GM18858 (cell line): ENCODE measurements around the gene CDON.
"Not testable (repeated sequence)": the region's sequence is repeated elsewhere in the genome, so short reads cannot be mapped to it uniquely, and the experiment has no call there.

Source experiments
- ATAC-seq: cut with Tn5 transposase; IDR thresholded peaks from one replicate; pipeline ENCODE4 v1.9.1; 2021; ENCODE audit not compliant: unreplicated experiment

CDON gene

GRCh38 chr11:126046570-126047195 is 16.0 kb downstream of the CDON start:
- ATAC-seq = no peak

- no peak for ATAC-seq
Observed at GRCh38 chr11:126039485-126040271, 23.0 kb downstream of the CDON start.

GRCh38 chr11:126035718-126036117 is 26.9 kb downstream of the CDON start:
- no peak for ATAC-seq

GRCh38 chr11:126034933-126035425 is 27.7 kb downstream of the CDON start:
- ATAC-seq = no peak

GRCh38 chr11:126034039-126034932 is 28.4 kb downstream of the CDON start:
- no peak for ATAC-seq

GRCh38 chr11:126032375-126032774 is 30.3 kb downstream of the CDON start:
- ATAC-seq = no peak

- ATAC-seq = no peak
Observed at GRCh38 chr11:126029805-126030204, 32.9 kb downstream of the CDON start.

GRCh38 chr11:126029237-126029636 is 33.4 kb downstream of the CDON start:
- ATAC-seq = no peak

GRCh38 chr11:126028534-126028933 is 34.1 kb downstream of the CDON start:
- ATAC-seq = not testable (repeated sequence)

- no peak for ATAC-seq
Observed at GRCh38 chr11:126026579-126026978, 36.1 kb downstream of the CDON start.

- no peak for ATAC-seq
Observed at GRCh38 chr11:126025822-126026221, 36.8 kb downstream of the CDON start.

- no peak for ATAC-seq
Observed at GRCh38 chr11:126024123-126024522, 38.5 kb downstream of the CDON start.

- ATAC-seq = no peak
Observed at GRCh38 chr11:126012852-126013251, 49.8 kb downstream of the CDON start.

- no peak for ATAC-seq
Observed at GRCh38 chr11:126011754-126012153, 50.9 kb downstream of the CDON start.

GRCh38 chr11:126011265-126011664 is 51.4 kb downstream of the CDON start:
- ATAC-seq = no peak

GRCh38 chr11:126008956-126009355 is 53.7 kb downstream of the CDON start:
- no peak for ATAC-seq

- no peak for ATAC-seq
Observed at GRCh38 chr11:126007238-126007637, 55.4 kb downstream of the CDON start.

- no peak for ATAC-seq
Observed at GRCh38 chr11:126006068-126006467, 56.6 kb downstream of the CDON start.

- no peak for ATAC-seq
Observed at GRCh38 chr11:126002181-126002580, 60.5 kb downstream of the CDON start.

- no peak for ATAC-seq
Observed at GRCh38 chr11:125999234-125999880, 63.3 kb downstream of the CDON start.

GRCh38 chr11:125998267-125998666 is 64.4 kb downstream of the CDON start:
- ATAC-seq = no peak
